NCI-H748 (cell line): Measurements from ENCODE around the gene CSMD2.

Experiments
- DNase-seq: peaks from one replicate; lab custom pipeline; 2025; ENCODE audit not compliant: unreplicated experiment; lab: John Stamatoyannopoulos, UW

The CSMD2 gene

GRCh38 chr1:33573661-33574060 lies 591.4 kb downstream of the CSMD2 start:
- DNase-seq: no peak

GRCh38 chr1:33572387-33572786 lies 592.6 kb downstream of the CSMD2 start:
- no peak for DNase-seq

GRCh38 chr1:33569331-33569730 lies 595.7 kb downstream of the CSMD2 start:
- DNase-seq: no peak

- no peak for DNase-seq
Observed at GRCh38 chr1:33563699-33564098, 601.3 kb downstream of the CSMD2 start.

- no peak for DNase-seq
Observed at GRCh38 chr1:33562563-33562962, 602.5 kb downstream of the CSMD2 start.

- DNase-seq: no peak
Observed at GRCh38 chr1:33561576-33561975, 603.5 kb downstream of the CSMD2 start.

GRCh38 chr1:33560680-33561079 lies 604.4 kb downstream of the CSMD2 start:
- no peak for DNase-seq

GRCh38 chr1:33548721-33549120 lies 616.3 kb downstream of the CSMD2 start:
- no peak for DNase-seq

- DNase-seq: no peak
Observed at GRCh38 chr1:33548319-33548718, 616.7 kb downstream of the CSMD2 start.

- no peak for DNase-seq
Observed at GRCh38 chr1:33547576-33547975, 617.5 kb downstream of the CSMD2 start.

- DNase-seq: no peak
Observed at GRCh38 chr1:33541966-33542365, 623.1 kb downstream of the CSMD2 start.

- DNase-seq: no peak
Observed at GRCh38 chr1:33537885-33538284, 627.1 kb downstream of the CSMD2 start.

- no peak for DNase-seq
Observed at GRCh38 chr1:33535334-33535733, 629.7 kb downstream of the CSMD2 start.

- no peak for DNase-seq
Observed at GRCh38 chr1:33532936-33533335, 632.1 kb downstream of the CSMD2 start.

GRCh38 chr1:33532250-33532649 lies 632.8 kb downstream of the CSMD2 start:
- DNase-seq: no peak

GRCh38 chr1:33529957-33530356 lies 635.1 kb downstream of the CSMD2 start:
- DNase-seq: no peak

- no peak for DNase-seq
Observed at GRCh38 chr1:33527934-33528333, 637.1 kb downstream of the CSMD2 start.

- DNase-seq: no peak
Observed at GRCh38 chr1:33524586-33524985, 640.4 kb downstream of the CSMD2 start.

- DNase-seq: no peak
Observed at GRCh38 chr1:33519240-33519884, 645.7 kb downstream of the CSMD2 start.

GRCh38 chr1:33517596-33518250 lies 647.3 kb downstream of the CSMD2 start:
- no peak for DNase-seq

GRCh38 chr1:33516891-33517567 lies 648.0 kb downstream of the CSMD2 start:
- DNase-seq: no peak

GRCh38 chr1:33516428-33516827 lies 648.6 kb downstream of the CSMD2 start:
- no peak for DNase-seq
